Sigmoid colon (tissue), 4 donors: Measurements from ENCODE around the gene NPPA.

Source experiments
- EP300 ChIP-seq, 4 donors: sonication (generic); formaldehyde crosslinking; IDR thresholded peaks; one replicate each; pipeline ENCODE4 v1.6.1; 2017; ENCODE audit warnings: antibody characterized with exemption in 4 of 4
- TF ChIP-seq, protein P1 (sequence below), 4 experiments: fragments of 450-650 bp in 3 of 4; fragments of 200-600 bp in 1 of 4; IDR thresholded peaks; one replicate each; pipeline ENCODE4 v1.5.1; 2016 to 2019; ENCODE audit warnings: antibody characterized with exemption in 4 of 4, mild to moderate bottlenecking in 3 of 4, moderate library complexity in 2 of 4

DNA sequence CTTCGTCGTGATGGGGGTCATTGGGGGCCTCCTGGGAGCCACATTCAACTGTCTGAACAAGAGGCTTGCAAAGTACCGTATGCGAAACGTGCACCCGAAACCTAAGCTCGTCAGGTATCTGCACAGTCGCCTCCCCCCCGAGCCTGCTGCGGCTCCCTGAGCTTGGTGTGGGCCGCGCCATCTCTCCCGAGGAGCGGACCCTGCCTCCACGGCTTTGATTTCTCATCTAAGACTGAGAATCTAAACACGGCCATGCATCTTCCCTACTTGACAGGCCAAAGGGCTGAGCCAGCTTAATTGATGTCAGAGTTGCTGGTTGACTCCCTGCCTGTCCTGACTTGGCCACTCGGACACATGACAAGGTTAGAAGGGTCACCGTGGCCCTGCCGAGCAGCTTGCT lies 19.1 kb downstream of the NPPA start:
- no peak for TF ChIP-seq EP300 (IDR thresholded peaks at IDR 0.05)
- TF ChIP-seq, protein P1, sequence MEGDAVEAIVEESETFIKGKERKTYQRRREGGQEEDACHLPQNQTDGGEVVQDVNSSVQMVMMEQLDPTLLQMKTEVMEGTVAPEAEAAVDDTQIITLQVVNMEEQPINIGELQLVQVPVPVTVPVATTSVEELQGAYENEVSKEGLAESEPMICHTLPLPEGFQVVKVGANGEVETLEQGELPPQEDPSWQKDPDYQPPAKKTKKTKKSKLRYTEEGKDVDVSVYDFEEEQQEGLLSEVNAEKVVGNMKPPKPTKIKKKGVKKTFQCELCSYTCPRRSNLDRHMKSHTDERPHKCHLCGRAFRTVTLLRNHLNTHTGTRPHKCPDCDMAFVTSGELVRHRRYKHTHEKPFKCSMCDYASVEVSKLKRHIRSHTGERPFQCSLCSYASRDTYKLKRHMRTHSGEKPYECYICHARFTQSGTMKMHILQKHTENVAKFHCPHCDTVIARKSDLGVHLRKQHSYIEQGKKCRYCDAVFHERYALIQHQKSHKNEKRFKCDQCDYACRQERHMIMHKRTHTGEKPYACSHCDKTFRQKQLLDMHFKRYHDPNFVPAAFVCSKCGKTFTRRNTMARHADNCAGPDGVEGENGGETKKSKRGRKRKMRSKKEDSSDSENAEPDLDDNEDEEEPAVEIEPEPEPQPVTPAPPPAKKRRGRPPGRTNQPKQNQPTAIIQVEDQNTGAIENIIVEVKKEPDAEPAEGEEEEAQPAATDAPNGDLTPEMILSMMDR (IDR thresholded peaks at IDR 0.05), result no peak
